Measurements from ENCODE around the gene MGAT4B. TPM values are rescaled to one million over a fixed set of nuclear protein-coding genes. Genes with fewer than 3 reads are reported as not detected.

Gene MGAT4B
- total RNA-seq, 1 experiment from 2014 or later = 151 TPM

DNA sequence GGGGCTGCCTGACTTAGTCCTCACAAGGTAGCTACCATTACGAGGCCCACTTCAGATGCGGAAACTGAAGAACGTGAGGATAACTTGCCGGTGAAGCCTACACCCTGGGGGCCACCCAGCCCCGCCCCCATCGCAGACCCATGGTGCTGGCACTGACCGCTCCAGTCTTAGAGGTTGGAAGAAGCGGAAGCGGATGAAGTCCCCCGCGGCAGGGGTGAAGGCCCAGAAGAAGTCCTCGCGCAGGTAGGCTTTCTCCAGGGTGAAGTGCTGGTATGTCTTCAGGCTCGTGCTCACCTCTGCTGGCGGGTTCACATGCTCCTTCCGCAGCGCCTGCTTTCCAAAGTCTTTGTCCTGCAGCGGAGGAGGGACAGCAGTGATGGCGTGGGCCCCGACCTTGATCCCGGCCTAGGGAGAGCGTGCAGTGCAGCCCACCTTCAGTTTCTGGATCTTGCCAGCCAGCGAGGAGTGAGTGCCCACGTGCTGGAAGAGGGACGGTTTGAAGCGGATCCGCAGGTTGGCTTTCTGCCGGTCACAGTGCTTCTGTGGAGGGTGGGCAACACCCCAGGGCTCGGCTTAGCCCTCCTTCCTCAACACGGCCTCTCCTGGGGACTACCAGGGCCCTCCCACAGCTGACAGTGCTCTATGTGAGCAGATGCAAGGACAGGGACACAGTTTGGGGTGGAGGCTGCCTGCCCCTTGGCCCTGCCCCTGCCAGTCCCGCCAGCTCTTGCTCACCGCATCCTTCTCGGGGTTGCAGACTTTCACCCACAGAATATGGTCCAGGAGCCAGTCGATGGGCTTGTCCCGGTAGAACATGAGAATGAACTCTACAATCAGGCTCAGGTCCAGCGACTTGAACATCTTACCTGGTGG, 7.7 kb downstream of the MGAT4B start (continued):
- no peak for TF ChIP-seq ATF1 (CRISPR knock-in tag; IDR thresholded peaks at IDR 0.05)

- CTCF ChIA-PET = interaction anchor here (1.0 to 5.7 kb wide), 2 partner anchors 35 to 62 kb away, joined by 3 to 39 read pairs; no protein-coding TSS in a partner anchor
- no peak for DNase-seq (ENCODE audit: low spot score)
- ATAC-seq = no peak
- peaks cover 31% of the 10 kb centered on the region for H3K4me1 Mint-ChIP-seq
- no peaks in the 10 kb centered on the region for H3K27me3 Mint-ChIP-seq (ENCODE audit: low read depth)
- H3K9me3 Mint-ChIP-seq = no peaks in the 10 kb centered on the region
- POLR2A ChIA-PET = interaction anchor here (0.8 kb wide), 1 partner anchor 22 kb away, joined by 3 read pairs; the partner anchor contains the start of gene SQSTM1
- H3K36me3 Mint-ChIP-seq = peaks cover 18% of the 10 kb centered on the region
- no peak for TF ChIP-seq SMAD3 (CRISPR knock-in tag; IDR thresholded peaks at IDR 0.05; ENCODE audit: borderline replicate concordance)
- TF ChIP-seq, protein P1, sequence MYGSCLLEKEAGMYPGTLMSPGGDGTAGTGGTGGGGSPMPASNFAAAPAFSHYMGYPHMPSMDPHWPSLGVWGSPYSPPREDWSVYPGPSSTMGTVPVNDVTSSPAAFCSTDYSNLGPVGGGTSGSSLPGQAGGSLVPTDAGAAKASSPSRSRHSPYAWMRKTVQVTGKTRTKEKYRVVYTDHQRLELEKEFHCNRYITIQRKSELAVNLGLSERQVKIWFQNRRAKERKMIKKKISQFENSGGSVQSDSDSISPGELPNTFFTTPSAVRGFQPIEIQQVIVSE (CRISPR knock-in tag; IDR thresholded peaks at IDR 0.05; ENCODE audit: borderline replicate concordance) = no peak
- TF ChIP-seq NR3C1 (CRISPR knock-in tag; conservative IDR thresholded peaks at IDR 0.05; ENCODE audit: low read depth) = no peak
- no peak for TF ChIP-seq ZNF671 (CRISPR knock-in tag; IDR thresholded peaks at IDR 0.05)
- TF ChIP-seq GRHL2 (CRISPR knock-in tag; IDR thresholded peaks at IDR 0.05; ENCODE audit: insufficient replicate concordance, severe bottlenecking) = no peak
- TF ChIP-seq OVOL2 (CRISPR knock-in tag; IDR thresholded peaks at IDR 0.05; ENCODE audit: borderline replicate concordance) = no peak
- TF ChIP-seq CREB1 (CRISPR knock-in tag; IDR thresholded peaks at IDR 0.05) = no peak
- TF ChIP-seq, protein P2, sequence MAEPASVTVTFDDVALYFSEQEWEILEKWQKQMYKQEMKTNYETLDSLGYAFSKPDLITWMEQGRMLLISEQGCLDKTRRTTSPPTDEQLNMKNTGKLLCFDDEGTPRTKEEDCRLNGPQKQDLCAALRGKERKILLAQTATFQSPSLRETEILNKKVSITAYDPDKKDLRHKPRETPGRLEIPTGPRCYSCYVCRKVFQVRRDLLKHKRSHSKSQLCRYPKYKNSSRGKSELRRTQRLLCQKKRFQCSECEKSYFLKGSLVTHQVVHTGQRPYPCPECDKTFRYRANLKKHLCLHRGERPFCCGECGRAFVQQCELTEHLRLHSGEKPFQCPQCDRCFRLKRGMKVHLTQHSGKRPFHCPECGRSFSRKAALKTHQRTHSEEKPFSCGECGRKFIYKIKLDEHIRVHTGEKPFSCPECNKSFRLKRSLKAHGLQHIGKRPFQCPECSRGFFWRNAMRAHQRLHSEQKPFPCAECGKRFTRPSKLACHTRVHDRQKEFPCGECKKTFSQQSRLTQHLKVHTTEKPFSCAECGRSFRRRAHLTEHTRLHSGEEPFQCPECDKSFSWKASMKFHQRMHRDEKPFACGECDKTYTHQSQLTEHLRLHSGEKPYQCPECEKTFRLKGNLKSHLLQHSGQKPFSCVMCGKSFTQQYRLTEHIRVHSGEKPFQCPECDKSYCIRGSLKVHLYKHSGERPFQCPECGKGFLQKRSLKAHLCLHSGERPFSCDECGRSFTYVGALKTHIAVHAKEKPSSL (CRISPR knock-in tag; conservative IDR thresholded peaks at IDR 0.05) = no peak
- TF ChIP-seq NFYB (CRISPR knock-in tag; conservative IDR thresholded peaks at IDR 0.05; ENCODE audit: low read depth) = no peak
- TF ChIP-seq FOXJ3 (CRISPR knock-in tag; IDR thresholded peaks at IDR 0.05; ENCODE audit: borderline replicate concordance) = no peak
- no peak for TF ChIP-seq E2F1 (CRISPR knock-in tag; IDR thresholded peaks at IDR 0.05)
- H3K4me3 Mint-ChIP-seq = no peak overlapping the region
- H3K27ac Mint-ChIP-seq = no peak overlapping the region
Observed at GRCh38 chr5:179798144-179798770, 8.4 kb downstream of the MGAT4B start.

GRCh38 chr5:179797741-179798140, 8.9 kb downstream of the MGAT4B start:
- Mint-ChIP-seq H3K4me3 (no peak overlapping the region), H3K36me3 (peaks cover 18% of the 10 kb centered on the region), H3K27me3 (ENCODE audit: low read depth) (no peaks in the 10 kb centered on the region), H3K9me3 (no peaks in the 10 kb centered on the region), H3K27ac (no peak overlapping the region), H3K4me1 (peaks cover 30% of the 10 kb centered on the region)
- ChIA-PET POLR2A (interaction anchor here (0.8 kb wide), 1 partner anchor 23 kb away, joined by 3 read pairs; the partner anchor contains the start of gene SQSTM1), CTCF (interaction anchor here (1.0 to 5.7 kb wide), 2 partner anchors 35 to 63 kb away, joined by 3 to 39 read pairs; no protein-coding TSS in a partner anchor)
- ATAC-seq (no peak), DNase-seq (ENCODE audit: low spot score) (no peak)
- TF ChIP-seq, protein P3, sequence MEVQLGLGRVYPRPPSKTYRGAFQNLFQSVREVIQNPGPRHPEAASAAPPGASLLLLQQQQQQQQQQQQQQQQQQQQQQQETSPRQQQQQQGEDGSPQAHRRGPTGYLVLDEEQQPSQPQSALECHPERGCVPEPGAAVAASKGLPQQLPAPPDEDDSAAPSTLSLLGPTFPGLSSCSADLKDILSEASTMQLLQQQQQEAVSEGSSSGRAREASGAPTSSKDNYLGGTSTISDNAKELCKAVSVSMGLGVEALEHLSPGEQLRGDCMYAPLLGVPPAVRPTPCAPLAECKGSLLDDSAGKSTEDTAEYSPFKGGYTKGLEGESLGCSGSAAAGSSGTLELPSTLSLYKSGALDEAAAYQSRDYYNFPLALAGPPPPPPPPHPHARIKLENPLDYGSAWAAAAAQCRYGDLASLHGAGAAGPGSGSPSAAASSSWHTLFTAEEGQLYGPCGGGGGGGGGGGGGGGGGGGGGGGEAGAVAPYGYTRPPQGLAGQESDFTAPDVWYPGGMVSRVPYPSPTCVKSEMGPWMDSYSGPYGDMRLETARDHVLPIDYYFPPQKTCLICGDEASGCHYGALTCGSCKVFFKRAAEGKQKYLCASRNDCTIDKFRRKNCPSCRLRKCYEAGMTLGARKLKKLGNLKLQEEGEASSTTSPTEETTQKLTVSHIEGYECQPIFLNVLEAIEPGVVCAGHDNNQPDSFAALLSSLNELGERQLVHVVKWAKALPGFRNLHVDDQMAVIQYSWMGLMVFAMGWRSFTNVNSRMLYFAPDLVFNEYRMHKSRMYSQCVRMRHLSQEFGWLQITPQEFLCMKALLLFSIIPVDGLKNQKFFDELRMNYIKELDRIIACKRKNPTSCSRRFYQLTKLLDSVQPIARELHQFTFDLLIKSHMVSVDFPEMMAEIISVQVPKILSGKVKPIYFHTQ (CRISPR knock-in tag; IDR thresholded peaks at IDR 0.05) = no peak
- no peak for TF ChIP-seq FOXJ3 (CRISPR knock-in tag; IDR thresholded peaks at IDR 0.05; ENCODE audit: borderline replicate concordance)
- TF ChIP-seq, protein P4, sequence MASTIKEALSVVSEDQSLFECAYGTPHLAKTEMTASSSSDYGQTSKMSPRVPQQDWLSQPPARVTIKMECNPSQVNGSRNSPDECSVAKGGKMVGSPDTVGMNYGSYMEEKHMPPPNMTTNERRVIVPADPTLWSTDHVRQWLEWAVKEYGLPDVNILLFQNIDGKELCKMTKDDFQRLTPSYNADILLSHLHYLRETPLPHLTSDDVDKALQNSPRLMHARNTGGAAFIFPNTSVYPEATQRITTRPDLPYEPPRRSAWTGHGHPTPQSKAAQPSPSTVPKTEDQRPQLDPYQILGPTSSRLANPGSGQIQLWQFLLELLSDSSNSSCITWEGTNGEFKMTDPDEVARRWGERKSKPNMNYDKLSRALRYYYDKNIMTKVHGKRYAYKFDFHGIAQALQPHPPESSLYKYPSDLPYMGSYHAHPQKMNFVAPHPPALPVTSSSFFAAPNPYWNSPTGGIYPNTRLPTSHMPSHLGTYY (CRISPR knock-in tag; IDR thresholded peaks at IDR 0.05) = no peak
- no peak for TF ChIP-seq ATF6 (CRISPR knock-in tag; IDR thresholded peaks at IDR 0.05)
- no peak for TF ChIP-seq JAZF1 (CRISPR knock-in tag; IDR thresholded peaks at IDR 0.05)
- no peak for TF ChIP-seq NR3C1 (CRISPR knock-in tag; conservative IDR thresholded peaks at IDR 0.05; ENCODE audit: low read depth)
- no peak for TF ChIP-seq ZNF671 (CRISPR knock-in tag; IDR thresholded peaks at IDR 0.05)
- no peak for TF ChIP-seq CREM (CRISPR knock-in tag; IDR thresholded peaks at IDR 0.05)
- TF ChIP-seq MYBL2 (CRISPR knock-in tag; IDR thresholded peaks at IDR 0.05) = no peak
- TF ChIP-seq ATF1 (CRISPR knock-in tag; IDR thresholded peaks at IDR 0.05) = no peak

Data from WTC11 (cell line).